HepG2 (cell line): ENCODE results near the gene PAMR1. TPM values are rescaled to one million over a fixed set of nuclear protein-coding genes. Genes with fewer than 3 reads are reported as not detected.

Experiments used
- ATAC-seq: fragments of 200-7000 bp; cut with Tn5 transposase; 3 replicates; pipeline ENCODE4 v1.9.1; 2020; ENCODE audit warnings: mild to moderate bottlenecking, moderate library complexity
- BruUV-seq: library from RNA; stranded (reverse); fragments of 400-500 nt; replicated peaks from 2 replicates; lab custom pipeline; 2021; lab: Mats Ljungman, UMichigan
- CTCF ChIA-PET: fragments of 300-600 bp; formaldehyde crosslinking; extraction: SDS; loops from one replicate; lab custom pipeline; 2021; ENCODE audit warnings: low total read pairs, inconsistent platforms, low intra/inter-chr PET ratio; lab: Yijun Ruan, JAX
- POLR2A ChIA-PET: fragments of 350-600 bp; sonication (Branson Sonifier 250); formaldehyde crosslinking; loops from one replicate; lab custom pipeline; 2020; ENCODE audit warnings: antibody characterized with exemption, inconsistent platforms; lab: Yijun Ruan, JAX
- DNase-seq: peaks from one replicate; pipeline ENCODE4 v3.0.0-alpha.2; 2015; ENCODE audit warnings: low spot score
- FAIRE-seq: peaks from 3 replicates; lab custom pipeline; 2011; peaks lifted over from hg19 to GRCh38; lab: Jason Lieb, UNC
- H2AFZ ChIP-seq: one replicate; pipeline ENCODE4 v1.6.1; 2011; ENCODE audit warnings: low read length, inconsistent platforms
- H3K27ac ChIP-seq: fragments of 300-600 bp; 3 replicates; pipeline ENCODE4 v1.8.0; 2011; ENCODE audit warnings: mixed run types, mild to moderate bottlenecking, mixed read lengths, low read length, inconsistent platforms; ENCODE audit not compliant: insufficient read depth; ENCODE audit errors: extremely low read length
- H3K27me3 ChIP-seq, 2 experiments: fragments of 200-600 bp in 1 of 2; 2 replicates in 1 of 2; 3 replicates in 1 of 2; pipeline versions ENCODE4 v1.6.0 to v1.8.0; 2011; ENCODE audit warnings: low read length in 2 of 2, mild to moderate bottlenecking in 2 of 2, moderate library complexity in 2 of 2, inconsistent platforms in 1 of 2; ENCODE audit not compliant: insufficient read depth in 2 of 2, control insufficient read depth in 1 of 2
- H3K36me3 ChIP-seq, 2 experiments: fragments of 200-600 bp in 1 of 2; replicated peaks in 1 of 2; 2 replicates in 1 of 2; 3 replicates in 1 of 2; pipeline versions ENCODE4 v1.5.1 to v1.8.0; 2011; ENCODE audit warnings: low read length in 2 of 2, inconsistent platforms in 1 of 2; ENCODE audit not compliant: insufficient read depth in 2 of 2, control insufficient read depth in 1 of 2
- H3K4me1 ChIP-seq: 2 replicates; pipeline ENCODE4 v1.5.1; 2012; ENCODE audit warnings: low read length, inconsistent platforms; ENCODE audit not compliant: insufficient read depth
- H3K4me2 ChIP-seq: 2 replicates; pipeline ENCODE4 v1.6.0; 2011; ENCODE audit warnings: low read depth, low read length, inconsistent platforms
- H3K4me3 ChIP-seq, 3 experiments: fragments of 200-600 bp in 1 of 3; sonication (generic), shearing (Covaris generic) in 1 of 3; replicated peaks in 1 of 3; 2 replicates each; pipeline ENCODE4 v1.5.1; 2011 to 2016; ENCODE audit warnings: low read length in 3 of 3, inconsistent platforms in 2 of 3, low read depth in 2 of 3, mild to moderate bottlenecking in 2 of 3, control low read depth in 1 of 3, mixed read lengths in 1 of 3; ENCODE audit not compliant: insufficient read depth in 1 of 3
- H3K79me2 ChIP-seq: one replicate; pipeline ENCODE4 v1.6.1; 2011; ENCODE audit warnings: low read length, inconsistent platforms; ENCODE audit not compliant: insufficient read depth
- H3K9ac ChIP-seq: 2 replicates; pipeline ENCODE4 v1.6.0; 2011; ENCODE audit warnings: mild to moderate bottlenecking, low read depth, low read length, inconsistent platforms; ENCODE audit not compliant: insufficient read depth
- H3K9me3 ChIP-seq: 2 replicates; pipeline ENCODE4 v1.5.1; 2012; ENCODE audit warnings: mild to moderate bottlenecking, low read length
- H4K20me1 ChIP-seq: 2 replicates; pipeline ENCODE4 v1.6.0; 2011; ENCODE audit warnings: inconsistent platforms, mild to moderate bottlenecking, low read length, moderate library complexity; ENCODE audit not compliant: insufficient read depth
- ATF3 ChIP-seq: sonication (generic); formaldehyde crosslinking; IDR thresholded peaks from 2 replicates; pipeline ENCODE4 v1.4.0; 2020; ENCODE audit warnings: missing genetic modification reagents
- ATF7-NPFF ChIP-seq: sonication (generic); formaldehyde crosslinking; IDR thresholded peaks from 2 replicates; pipeline ENCODE4 v1.8.1; 2023; ENCODE audit warnings: mild to moderate bottlenecking, low read depth, missing genetic modification reagents, moderate library complexity
- CBX1 ChIP-seq: IDR thresholded peaks from one replicate; pipeline ENCODE4 v1.6.1; 2016; ENCODE audit warnings: antibody characterized with exemption, low read depth
- CREB1 ChIP-seq, 2 experiments: fragments of 450-650 bp in 1 of 2; IDR thresholded peaks; 2 replicates each; pipeline ENCODE4 v1.6.1; 2016 to 2017; ENCODE audit warnings: control low read depth in 1 of 2, mild to moderate bottlenecking in 1 of 2, missing compliant biosample characterization in 1 of 2, missing genetic modification characterization in 1 of 2
- DR1 ChIP-seq: sonication (generic); formaldehyde crosslinking; IDR thresholded peaks from 2 replicates; pipeline ENCODE4 v1.8.0; 2021; ENCODE audit warnings: mild to moderate bottlenecking, missing genetic modification reagents, inconsistent platforms
- HNRNPH1 ChIP-seq: fragments of 200-400 bp; formaldehyde crosslinking; optimal IDR thresholded peaks from 2 replicates; pipeline ENCODE3; 2017; ENCODE audit warnings: mild to moderate bottlenecking, low read depth, low read length
- ISX ChIP-seq: sonication (generic); formaldehyde crosslinking; conservative IDR thresholded peaks from 2 replicates; pipeline ENCODE4 v1.5.0; 2020; ENCODE audit warnings: missing genetic modification reagents
- KMT2B ChIP-seq: IDR thresholded peaks from 2 replicates; pipeline ENCODE4 v1.6.1; 2016; ENCODE audit warnings: missing genetic modification reagents, missing compliant biosample characterization
- NR3C1 ChIP-seq: sonication (generic); formaldehyde crosslinking; IDR thresholded peaks from 2 replicates; pipeline ENCODE4 v1.4.0; 2020; ENCODE audit warnings: missing genetic modification reagents
- RBFOX2 ChIP-seq: fragments of 200-400 bp; formaldehyde crosslinking; IDR thresholded peaks from 2 replicates; pipeline ENCODE4 v1.6.1; 2017; ENCODE audit warnings: low read depth, mild to moderate bottlenecking, low read length
- REXO4 ChIP-seq: sonication (generic); formaldehyde crosslinking; IDR thresholded peaks from 2 replicates; pipeline ENCODE4 v1.8.0; 2022; ENCODE audit warnings: missing genetic modification reagents, mild to moderate bottlenecking, borderline replicate concordance
- SMARCC2 ChIP-seq: fragments of 450-650 bp; IDR thresholded peaks from 2 replicates; pipeline ENCODE4 v1.6.1; 2017; ENCODE audit warnings: antibody characterized with exemption, mild to moderate bottlenecking
- SNAI1 ChIP-seq: sonication (generic); formaldehyde crosslinking; IDR thresholded peaks from 2 replicates; pipeline ENCODE4 v1.5.0; 2020; ENCODE audit warnings: mild to moderate bottlenecking, missing genetic modification reagents, borderline replicate concordance
- TOE1 ChIP-seq: sonication (generic); formaldehyde crosslinking; IDR thresholded peaks from 2 replicates; pipeline ENCODE4 v1.4.0; 2020; ENCODE audit warnings: mild to moderate bottlenecking, missing genetic modification reagents
- ZNF17 ChIP-seq: sonication (generic); formaldehyde crosslinking; IDR thresholded peaks from 2 replicates; pipeline ENCODE4 v1.5.0; 2020; ENCODE audit warnings: mild to moderate bottlenecking, missing genetic modification reagents
- ZNF333 ChIP-seq: sonication (generic); formaldehyde crosslinking; IDR thresholded peaks from 2 replicates; pipeline ENCODE4 v1.4.0; 2020; ENCODE audit warnings: mild to moderate bottlenecking, missing genetic modification reagents, borderline replicate concordance
- WGBS: methylation state at CpG from one replicate; pipeline ENCODE4 v1.1.6; 2017; ENCODE audit warnings: low lambda C conversion rate; 5-methylcytosine and 5-hydroxymethylcytosine counted together
- in situ Hi-C: cut with HindIII; loops from 2 replicates; pipeline ENCODE4 v1.10.0; 2017; ENCODE audit warnings: low pct_unique_long_range_greater_than_20kb; ENCODE audit not compliant: extremely low pct_ligation_motif_present
- intact Hi-C: fragments of 100-400 bp; cut with micrococcal nuclease; formaldehyde crosslinking; loops from one replicate; pipeline ENCODE4 v1.10.0; 2022; ENCODE audit not compliant: unreplicated experiment
- polyA plus RNA-seq, 8 experiments: library from polyadenylated mRNA; depleted of rRNA in 3 of 8; stranded (reverse) in 7 of 8; unstranded in 1 of 8; fragments of >200 nt; fragmentation: Illumina TruSeq in 4 of 8; extraction: Trizol in 4 of 8; gene quantifications; 2 replicates each; pipeline versions ENCODE4 v1.2.1 to v1.2.3, GENCODE V29; 2011 to 2016; ENCODE audit warnings: low read depth in 4 of 8, missing spikeins in 1 of 8, mixed read lengths in 1 of 8; ENCODE audit not compliant: insufficient read depth in 1 of 8
- total RNA-seq, 5 experiments: library from RNA; depleted of rRNA; stranded (reverse); fragments of >200 nt; fragmentation: Illumina TruSeq; extraction: Trizol; gene quantifications; 2 replicates each; pipeline ENCODE4 v1.2.3, GENCODE V29; 2016; ENCODE audit warnings: low read depth in 1 of 5
- TF ChIP-seq, protein P1 (sequence below): sonication (generic); formaldehyde crosslinking; IDR thresholded peaks from 2 replicates; pipeline ENCODE4 v1.4.0; 2020; ENCODE audit warnings: missing genetic modification reagents, mild to moderate bottlenecking, borderline replicate concordance

Gene PAMR1
- total and polyA plus RNA-seq, 2 of the 13 experiments (the other 11 are each of a cell fraction or from before 2014, with no cell fraction given) = not detected

DNA sequence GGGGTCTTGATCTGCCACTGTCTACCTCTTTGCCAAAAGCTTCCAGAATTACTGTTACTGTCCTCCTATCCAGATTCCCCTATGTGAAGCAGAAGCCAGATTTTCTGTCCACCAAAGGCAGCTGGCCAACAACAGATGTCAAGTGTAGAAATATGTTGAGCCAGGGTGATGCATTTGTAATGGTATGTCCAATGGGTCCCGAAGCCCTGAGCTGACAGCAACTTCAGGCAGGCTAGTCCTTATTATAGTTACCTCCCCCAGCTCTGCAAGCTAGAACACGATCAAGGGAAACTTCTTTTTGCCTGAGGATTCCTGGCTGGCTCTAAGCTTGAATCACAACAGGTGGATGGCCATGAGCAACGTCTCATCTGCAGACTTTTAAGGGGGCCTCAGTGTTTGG lies 10.2 kb downstream of the PAMR1 start:
- POLR2A ChIA-PET = no interaction called here

More for the DNA sequence above, 10.2 kb downstream of the PAMR1 start:
- peaks cover 5% of the 10 kb centered on the region; the same call in 1 of the 2 replicates for H3K4me1 ChIP-seq
- TF ChIP-seq ISX (CRISPR knock-in tag) = no peak
- TF ChIP-seq CREB1 (IDR thresholded peaks at IDR 0.05) = no peak
- no peak for TF ChIP-seq CREB1 (CRISPR knock-in tag; IDR thresholded peaks at IDR 0.05)
- TF ChIP-seq, protein P1, sequence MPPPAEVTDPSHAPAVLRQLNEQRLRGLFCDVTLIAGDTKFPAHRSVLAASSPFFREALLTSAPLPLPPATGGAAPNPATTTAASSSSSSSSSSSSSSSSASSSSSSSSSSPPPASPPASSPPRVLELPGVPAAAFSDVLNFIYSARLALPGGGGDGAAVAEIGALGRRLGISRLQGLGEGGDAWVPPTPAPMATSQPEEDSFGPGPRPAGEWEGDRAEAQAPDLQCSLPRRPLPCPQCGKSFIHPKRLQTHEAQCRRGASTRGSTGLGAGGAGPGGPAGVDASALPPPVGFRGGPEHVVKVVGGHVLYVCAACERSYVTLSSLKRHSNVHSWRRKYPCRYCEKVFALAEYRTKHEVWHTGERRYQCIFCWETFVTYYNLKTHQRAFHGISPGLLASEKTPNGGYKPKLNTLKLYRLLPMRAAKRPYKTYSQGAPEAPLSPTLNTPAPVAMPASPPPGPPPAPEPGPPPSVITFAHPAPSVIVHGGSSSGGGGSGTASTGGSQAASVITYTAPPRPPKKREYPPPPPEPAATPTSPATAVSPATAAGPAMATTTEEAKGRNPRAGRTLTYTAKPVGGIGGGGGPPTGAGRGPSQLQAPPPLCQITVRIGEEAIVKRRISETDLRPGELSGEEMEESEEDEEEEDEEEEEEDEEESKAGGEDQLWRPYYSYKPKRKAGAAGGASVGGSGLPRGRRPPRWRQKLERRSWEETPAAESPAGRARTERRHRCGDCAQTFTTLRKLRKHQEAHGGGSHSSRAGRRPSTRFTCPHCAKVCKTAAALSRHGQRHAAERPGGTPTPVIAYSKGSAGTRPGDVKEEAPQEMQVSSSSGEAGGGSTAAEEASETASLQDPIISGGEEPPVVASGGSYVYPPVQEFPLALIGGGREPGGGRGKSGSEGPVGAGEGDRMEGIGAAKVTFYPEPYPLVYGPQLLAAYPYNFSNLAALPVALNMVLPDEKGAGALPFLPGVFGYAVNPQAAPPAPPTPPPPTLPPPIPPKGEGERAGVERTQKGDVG = no peak
- TF ChIP-seq ATF7-NPFF (CRISPR knock-in tag) = no peak
- TF ChIP-seq TOE1 (CRISPR knock-in tag) = no peak
- TF ChIP-seq SMARCC2 = no peak
- no peak for TF ChIP-seq HNRNPH1
- TF ChIP-seq CBX1 = no peak
- no peak for TF ChIP-seq REXO4 (CRISPR knock-in tag)
- no peak for TF ChIP-seq ATF3 (CRISPR knock-in tag)
- TF ChIP-seq ZNF333 (CRISPR knock-in tag) = no peak
- TF ChIP-seq KMT2B = no peak
- no peak for TF ChIP-seq DR1 (CRISPR knock-in tag)
- TF ChIP-seq ZNF17 (CRISPR knock-in tag) = no peak
- no peak for TF ChIP-seq NR3C1
- no peak for TF ChIP-seq RBFOX2
- TF ChIP-seq SNAI1 (CRISPR knock-in tag) = no peak
- TF ChIP-seq, all 625 proteins: peak for 0
- FAIRE-seq (no peak), DNase-seq (no peak), ATAC-seq (no peak)
- Histone ChIP-seq H3K27ac (no peak overlapping the region), H3K36me3 (no peaks in the 10 kb centered on the region), H3K9ac (no peak overlapping the region), H3K79me2 (no peaks in the 10 kb centered on the region), H2AFZ (no peak overlapping the region), H3K4me2 (no peak overlapping the region), H3K4me3 (no peak overlapping the region), H4K20me1 (no peaks in the 10 kb centered on the region), H3K27me3 (peaks cover 0 to 5% of the 10 kb centered on the region in 2 experiments; a peak in 2 of 5 replicates), H3K9me3 (no peaks in the 10 kb centered on the region)
- no TSS peak for BruUV-seq
- CTCF ChIA-PET = no interaction called here
- intact Hi-C loops = loop anchor here (1.0 kb wide), 1 partner anchor 10 kb away; no protein-coding TSS in a partner anchor
- in situ Hi-C loops = no loop called here
- WGBS = 0% methylated on average over 3 of the region's 3 CpGs
